GM18499 (cell line): ENCODE measurements around the gene CCDC169.
"Not testable (repeated sequence)": the region's sequence is repeated elsewhere in the genome, so short reads cannot be mapped to it uniquely, and the experiment has no call there.

Experiments
- ATAC-seq: cut with Tn5 transposase; IDR thresholded peaks from one replicate; pipeline ENCODE4 v1.9.1; 2021; ENCODE audit warnings: moderate number of reproducible peaks; ENCODE audit not compliant: insufficient read depth, unreplicated experiment

Gene CCDC169

GRCh38 chr13:36319793-36320192 lies 22.2 kb upstream of the CCDC169 start:
- ATAC-seq, result not testable (repeated sequence)

- no peak for ATAC-seq
Measured at GRCh38 chr13:36313047-36313969, 15.7 kb upstream of the CCDC169 start.

- ATAC-seq, result peak; percentile 46
Measured at GRCh38 chr13:36310417-36311108, 12.9 kb upstream of the CCDC169 start.

GRCh38 chr13:36302289-36302688 lies 4.7 kb upstream of the CCDC169 start:
- ATAC-seq, result no peak

- not testable (repeated sequence) for ATAC-seq
Measured at GRCh38 chr13:36299469-36299868, 1.9 kb upstream of the CCDC169 start.

- no peak for ATAC-seq
Measured at GRCh38 chr13:36298535-36299068, 988 bp upstream of the CCDC169 start.

GRCh38 chr13:36294096-36294495 lies 3.5 kb downstream of the CCDC169 start:
- no peak for ATAC-seq

- ATAC-seq, result no peak
Measured at GRCh38 chr13:36293497-36293896, 4.1 kb downstream of the CCDC169 start.

- ATAC-seq, result no peak
Measured at GRCh38 chr13:36288794-36289391, 8.7 kb downstream of the CCDC169 start.

GRCh38 chr13:36286006-36286405 lies 11.6 kb downstream of the CCDC169 start:
- ATAC-seq, result no peak

GRCh38 chr13:36282821-36283432 lies 14.7 kb downstream of the CCDC169 start:
- no peak for ATAC-seq

- no peak for ATAC-seq
Measured at GRCh38 chr13:36275190-36276002, 22.2 kb downstream of the CCDC169 start.

GRCh38 chr13:36273431-36273830 lies 24.2 kb downstream of the CCDC169 start:
- ATAC-seq, result no peak

- no peak for ATAC-seq
Measured at GRCh38 chr13:36261976-36262375, 35.6 kb downstream of the CCDC169 start.

- ATAC-seq, result no peak
Measured at GRCh38 chr13:36261011-36261410, 36.6 kb downstream of the CCDC169 start.

GRCh38 chr13:36259361-36260137 lies 38.1 kb downstream of the CCDC169 start:
- no peak for ATAC-seq

GRCh38 chr13:36258831-36259230 lies 38.8 kb downstream of the CCDC169 start:
- ATAC-seq, result no peak

- ATAC-seq, result no peak
Measured at GRCh38 chr13:36251526-36251925, 46.1 kb downstream of the CCDC169 start.

GRCh38 chr13:36251017-36251416 lies 46.6 kb downstream of the CCDC169 start:
- ATAC-seq, result no peak
